HG02973 (cell line): ENCODE measurements around the gene MORF4L1.
"Not testable (repeated sequence)": the region's sequence is repeated elsewhere in the genome, so short reads cannot be mapped to it uniquely, and the experiment has no call there.

ENCODE experiments used
- ATAC-seq: cut with Tn5 transposase; IDR thresholded peaks from one replicate; pipeline ENCODE4 v1.9.1; 2021; ENCODE audit warnings: moderate library complexity; ENCODE audit not compliant: unreplicated experiment

MORF4L1 gene

GRCh38 chr15:78872155-78872971, at the start of gene MORF4L1:
TSS of gene MORF4L1 (plus strand) at chr15:78872890. CDS start at chr15:78873018, 128 bp downstream.
- ATAC-seq: peak; percentile 83

GRCh38 chr15:78828920-78829319, 43.8 kb upstream of the MORF4L1 start:
- ATAC-seq: no peak

DNA sequence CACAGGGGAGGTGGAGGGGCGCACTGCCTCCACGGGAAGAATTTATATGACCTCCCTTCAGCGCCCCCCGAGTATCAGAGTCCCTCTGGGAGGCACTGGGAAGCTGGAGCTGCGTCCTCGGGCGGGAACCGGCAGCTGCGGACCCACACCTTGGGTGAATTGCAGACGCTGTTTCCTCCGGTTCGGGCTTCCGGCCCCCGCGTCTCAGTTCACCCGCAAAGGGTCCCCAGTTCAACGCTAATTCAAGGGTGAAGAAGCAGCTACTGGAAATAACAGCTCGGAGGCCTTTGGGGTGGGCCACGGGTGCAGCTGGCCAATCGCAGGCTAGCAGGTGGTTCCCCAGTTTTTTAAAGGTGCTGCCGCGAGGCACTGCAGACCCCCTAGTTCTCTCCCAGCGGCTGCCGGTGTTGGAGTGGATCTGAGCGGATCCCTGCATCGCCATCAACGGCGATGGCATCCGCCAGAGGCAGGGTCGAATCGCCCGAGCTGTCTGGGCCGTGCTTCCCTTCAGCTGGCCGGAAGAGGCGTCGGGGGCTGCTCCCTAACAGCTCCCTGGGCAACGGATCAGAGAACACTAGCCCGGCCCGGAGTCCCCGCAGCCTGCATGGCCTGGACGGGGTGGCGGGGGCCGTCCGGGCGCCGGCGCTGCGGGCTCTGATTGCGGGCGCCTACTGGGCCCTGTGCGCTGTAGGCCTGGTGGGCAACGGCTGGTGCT, 42.0 kb upstream of the MORF4L1 start:
- ATAC-seq: no peak

- no peak for ATAC-seq
Observed at GRCh38 chr15:78831229-78832207, 41.2 kb upstream of the MORF4L1 start.

DNA sequence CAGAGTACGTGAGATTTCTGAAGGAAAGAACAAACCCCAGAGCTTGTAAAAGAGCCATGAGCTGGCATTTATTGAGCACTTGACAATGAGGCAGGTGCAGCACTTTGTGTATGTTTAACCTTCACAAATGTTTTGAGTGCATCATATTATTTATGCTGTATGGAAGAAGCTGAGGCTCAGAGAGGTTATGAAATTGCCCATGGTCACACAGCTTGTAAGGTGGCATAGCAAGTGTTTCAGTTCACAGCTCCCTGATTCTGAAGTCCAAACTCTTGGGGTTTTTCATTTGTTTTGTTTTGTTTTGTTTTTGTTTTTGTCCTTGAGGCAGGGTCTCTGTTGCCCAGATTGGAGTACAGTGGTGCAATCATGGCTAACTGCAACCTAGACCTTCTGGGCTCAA, 36.4 kb upstream of the MORF4L1 start:
- ATAC-seq: no peak

DNA sequence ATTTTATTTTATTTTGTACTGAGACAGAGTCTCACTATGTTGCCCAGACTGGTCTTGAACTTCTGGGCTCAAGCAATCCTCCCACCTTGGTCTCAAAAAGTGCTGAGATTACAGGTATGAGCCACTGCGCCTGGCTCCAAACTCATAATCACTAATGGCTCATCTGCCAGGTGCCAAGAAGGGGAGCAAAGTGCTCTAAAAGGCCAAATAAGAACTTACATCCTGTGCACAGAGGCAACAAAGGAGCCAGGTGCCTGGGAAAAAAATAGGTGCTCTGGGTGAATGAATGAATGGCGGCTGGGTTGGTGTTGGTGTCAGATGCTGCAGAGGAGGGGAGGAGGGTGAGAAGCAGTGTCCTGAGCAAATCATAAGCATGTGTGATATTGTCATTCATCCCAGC, 35.6 kb upstream of the MORF4L1 start:
- ATAC-seq: no peak

DNA sequence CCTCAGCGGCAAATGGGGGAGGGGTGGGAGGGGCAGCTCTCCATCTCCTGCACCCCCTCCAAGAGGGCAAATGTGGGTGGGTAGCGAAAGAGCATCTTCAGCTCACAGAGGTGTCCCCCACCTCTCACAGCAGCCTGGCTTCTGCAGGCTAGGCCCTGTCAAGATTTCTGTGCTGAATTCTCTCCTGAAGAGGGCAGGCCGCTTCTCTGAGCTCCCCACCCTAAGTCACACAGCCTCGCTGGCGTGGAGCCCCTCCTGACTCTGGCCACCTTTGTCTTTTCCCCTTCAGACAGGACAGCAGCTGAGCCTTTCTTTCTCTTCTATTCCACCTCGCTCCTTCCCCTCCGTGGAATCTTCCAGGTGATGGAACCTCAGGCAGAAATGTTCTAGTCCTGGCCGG, 35.1 kb upstream of the MORF4L1 start:
- no peak for ATAC-seq

- ATAC-seq: no peak
Observed at GRCh38 chr15:78838489-78838888, 34.2 kb upstream of the MORF4L1 start.

GRCh38 chr15:78839151-78839550, 33.5 kb upstream of the MORF4L1 start:
- ATAC-seq: not testable (repeated sequence)

GRCh38 chr15:78840661-78841375, 31.9 kb upstream of the MORF4L1 start:
- peak; percentile 49 for ATAC-seq

- ATAC-seq: no peak
Observed at GRCh38 chr15:78841376-78841706, 31.3 kb upstream of the MORF4L1 start.

- no peak for ATAC-seq
Observed at GRCh38 chr15:78841891-78842290, 30.8 kb upstream of the MORF4L1 start.

DNA sequence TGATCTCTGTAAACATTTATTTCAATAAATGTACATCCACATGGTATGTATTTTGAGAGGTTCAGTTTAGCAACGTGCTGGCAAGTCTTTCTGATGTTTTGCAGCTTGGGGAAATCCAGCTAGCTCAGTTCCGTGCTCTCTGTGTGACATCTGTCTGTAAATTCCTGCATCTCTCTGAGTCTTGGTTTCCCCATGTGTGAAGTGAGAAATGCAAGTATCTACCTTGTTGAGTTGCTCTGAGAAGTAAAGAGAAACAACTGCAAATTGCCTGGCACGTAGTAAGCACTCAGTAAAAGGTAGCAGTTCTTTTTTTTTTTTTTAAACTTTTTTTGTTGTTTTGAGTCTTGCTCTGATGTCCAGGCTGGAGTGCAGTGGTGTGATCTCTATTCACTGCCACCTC, 30.2 kb upstream of the MORF4L1 start:
- ATAC-seq: no peak

- not testable (repeated sequence) for ATAC-seq
Observed at GRCh38 chr15:78846906-78847305, 25.8 kb upstream of the MORF4L1 start.

DNA sequence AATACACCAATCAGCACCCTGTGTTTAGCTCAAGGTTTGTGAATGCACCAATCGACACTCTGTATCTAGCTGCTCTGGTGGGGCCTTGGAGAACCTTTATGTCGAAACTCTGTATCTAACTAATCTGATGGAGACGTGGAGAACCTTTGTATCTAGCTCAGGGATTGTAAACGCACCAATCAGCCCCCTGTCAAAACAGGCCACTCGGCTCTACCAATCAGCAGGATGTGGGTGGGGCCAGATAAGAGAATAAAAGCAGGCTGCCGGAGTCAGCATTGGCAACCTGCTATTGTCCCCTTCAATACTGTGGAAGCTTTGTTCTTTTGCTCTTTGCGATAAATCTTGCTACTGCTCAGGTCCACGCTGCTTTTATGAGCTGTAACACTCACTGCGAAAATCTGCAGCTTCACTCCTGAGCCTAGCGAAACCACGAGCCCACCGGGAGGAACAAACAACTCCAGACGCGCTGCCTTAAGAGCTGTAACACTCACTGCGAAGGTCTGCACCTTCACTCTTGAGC, 25.2 kb upstream of the MORF4L1 start:
- not testable (repeated sequence) for ATAC-seq

GRCh38 chr15:78850352-78850751, 22.3 kb upstream of the MORF4L1 start:
- ATAC-seq: no peak

- no peak for ATAC-seq
Observed at GRCh38 chr15:78850941-78851755, 21.5 kb upstream of the MORF4L1 start.

DNA sequence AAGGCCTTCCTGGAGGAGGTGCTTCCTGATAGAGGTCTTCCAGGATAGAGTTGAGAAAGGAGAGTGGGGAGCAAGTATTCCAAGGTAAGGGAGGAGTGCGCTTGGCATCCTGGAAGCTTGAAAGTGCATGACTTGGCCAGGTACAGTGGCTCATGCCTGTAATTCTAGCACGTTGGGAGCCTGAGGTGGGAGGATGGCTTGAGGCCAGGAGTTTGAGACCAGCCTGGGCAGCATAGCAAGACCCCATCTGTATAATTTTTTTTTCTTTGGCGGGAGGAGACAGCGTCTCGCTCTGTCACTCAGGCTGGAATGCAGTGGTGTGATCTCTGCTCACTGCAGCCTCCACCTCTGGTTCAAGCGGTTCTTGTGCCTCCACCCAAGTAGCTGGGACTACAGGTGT, 19.2 kb upstream of the MORF4L1 start:
- ATAC-seq: no peak

DNA sequence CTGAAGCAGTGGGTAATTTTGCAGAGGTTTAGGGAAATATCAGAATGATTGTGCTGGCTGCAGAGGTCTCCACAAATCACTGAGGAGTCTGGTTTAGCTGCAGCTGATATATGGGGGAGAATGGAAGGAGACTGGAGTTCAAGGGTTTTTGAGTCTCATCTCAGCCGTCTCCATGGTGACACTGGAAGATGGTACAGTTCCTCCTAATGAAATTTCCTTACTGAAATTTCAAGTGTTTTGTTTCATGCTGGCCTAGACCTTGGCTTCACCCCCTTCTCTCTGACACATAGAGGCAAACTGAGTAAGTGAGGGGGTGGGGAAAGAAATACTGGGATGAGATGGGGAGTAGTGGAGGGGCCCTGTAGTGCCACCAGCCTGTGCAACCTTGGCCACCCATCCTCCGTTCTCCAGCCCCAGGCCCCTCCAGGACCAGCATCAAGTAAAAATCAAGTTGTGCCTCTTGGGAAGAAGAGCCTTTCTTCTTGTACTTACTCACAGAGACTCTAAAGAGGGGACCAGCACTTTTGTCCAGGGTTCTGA, 17.8 kb upstream of the MORF4L1 start:
- ATAC-seq: no peak
